Measurements from ENCODE around the gene VPS29.
"Not testable (repeated sequence)": the region's sequence is repeated elsewhere in the genome, so short reads cannot be mapped to it uniquely, and the experiment has no call there.

The VPS29 gene

DNA sequence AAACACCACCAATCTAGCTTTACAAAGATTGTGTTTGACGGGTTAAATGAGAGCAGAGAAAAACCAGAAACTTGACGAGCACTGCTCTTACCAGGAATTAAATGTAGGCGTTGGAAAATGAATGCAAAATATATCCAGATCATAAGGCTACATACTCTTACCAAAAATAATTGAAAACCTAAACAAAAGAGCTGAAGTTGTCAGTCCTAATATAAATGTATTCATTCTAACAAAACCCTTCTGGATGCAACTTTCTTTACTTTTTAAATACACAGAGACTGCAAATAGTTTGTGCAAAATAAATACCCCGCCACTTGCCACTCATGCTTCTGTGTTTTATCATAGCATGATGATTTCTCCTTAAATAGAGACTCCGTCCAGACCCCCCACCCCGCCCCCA lies 32.9 kb upstream of the VPS29 start:
- TF ChIP-seq, protein P1, sequence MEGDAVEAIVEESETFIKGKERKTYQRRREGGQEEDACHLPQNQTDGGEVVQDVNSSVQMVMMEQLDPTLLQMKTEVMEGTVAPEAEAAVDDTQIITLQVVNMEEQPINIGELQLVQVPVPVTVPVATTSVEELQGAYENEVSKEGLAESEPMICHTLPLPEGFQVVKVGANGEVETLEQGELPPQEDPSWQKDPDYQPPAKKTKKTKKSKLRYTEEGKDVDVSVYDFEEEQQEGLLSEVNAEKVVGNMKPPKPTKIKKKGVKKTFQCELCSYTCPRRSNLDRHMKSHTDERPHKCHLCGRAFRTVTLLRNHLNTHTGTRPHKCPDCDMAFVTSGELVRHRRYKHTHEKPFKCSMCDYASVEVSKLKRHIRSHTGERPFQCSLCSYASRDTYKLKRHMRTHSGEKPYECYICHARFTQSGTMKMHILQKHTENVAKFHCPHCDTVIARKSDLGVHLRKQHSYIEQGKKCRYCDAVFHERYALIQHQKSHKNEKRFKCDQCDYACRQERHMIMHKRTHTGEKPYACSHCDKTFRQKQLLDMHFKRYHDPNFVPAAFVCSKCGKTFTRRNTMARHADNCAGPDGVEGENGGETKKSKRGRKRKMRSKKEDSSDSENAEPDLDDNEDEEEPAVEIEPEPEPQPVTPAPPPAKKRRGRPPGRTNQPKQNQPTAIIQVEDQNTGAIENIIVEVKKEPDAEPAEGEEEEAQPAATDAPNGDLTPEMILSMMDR (IDR thresholded peaks at IDR 0.05; ENCODE audit: low read depth, low read length) = no peak
- DNase-seq (ENCODE audit: extremely low read depth, low read depth) = no peak

DNA sequence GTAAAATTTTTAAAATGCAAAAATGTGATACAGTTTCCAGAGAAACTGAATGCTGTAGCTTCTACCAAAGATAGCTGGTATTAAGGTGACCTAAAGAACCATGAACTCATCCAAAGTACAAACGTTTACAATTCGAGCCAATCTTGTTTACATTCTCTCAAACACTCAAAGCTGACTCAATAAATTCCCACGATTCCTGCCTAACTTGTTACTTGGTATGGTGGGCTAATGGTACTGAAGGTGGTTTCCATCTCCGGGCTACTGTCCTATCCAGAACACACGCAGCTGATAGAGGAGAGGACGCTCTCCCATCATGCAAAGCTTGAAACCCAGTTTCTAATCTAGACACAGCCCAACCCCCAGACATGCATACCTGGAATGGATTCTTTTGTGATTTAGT lies 31.7 kb upstream of the VPS29 start:
- no peak for DNase-seq (ENCODE audit: extremely low read depth, low read depth)
- TF ChIP-seq, protein P1 (IDR thresholded peaks at IDR 0.05; ENCODE audit: low read depth, low read length) = no peak

DNA sequence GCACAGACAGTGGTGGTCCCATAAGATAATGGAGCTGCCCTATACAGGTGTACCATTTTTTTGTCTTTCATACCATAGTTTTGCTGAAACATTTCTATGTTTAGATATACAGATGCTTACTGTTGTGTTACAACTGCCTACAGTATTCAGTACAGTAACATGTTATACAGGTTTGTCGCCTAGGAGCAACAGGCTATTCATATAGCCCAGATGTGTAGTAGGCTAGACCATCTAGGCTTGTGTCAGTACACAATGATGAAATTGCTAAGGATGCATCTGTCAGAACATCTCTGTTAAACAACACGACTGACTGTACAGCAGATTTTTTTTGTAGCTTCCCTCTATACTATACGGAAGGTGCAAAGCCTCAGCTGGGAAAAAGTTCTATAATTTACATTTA lies 30.7 kb upstream of the VPS29 start:
- no peak for DNase-seq (ENCODE audit: extremely low read depth, low read depth)
- TF ChIP-seq, protein P1 (IDR thresholded peaks at IDR 0.05; ENCODE audit: low read depth, low read length) = no peak

DNA sequence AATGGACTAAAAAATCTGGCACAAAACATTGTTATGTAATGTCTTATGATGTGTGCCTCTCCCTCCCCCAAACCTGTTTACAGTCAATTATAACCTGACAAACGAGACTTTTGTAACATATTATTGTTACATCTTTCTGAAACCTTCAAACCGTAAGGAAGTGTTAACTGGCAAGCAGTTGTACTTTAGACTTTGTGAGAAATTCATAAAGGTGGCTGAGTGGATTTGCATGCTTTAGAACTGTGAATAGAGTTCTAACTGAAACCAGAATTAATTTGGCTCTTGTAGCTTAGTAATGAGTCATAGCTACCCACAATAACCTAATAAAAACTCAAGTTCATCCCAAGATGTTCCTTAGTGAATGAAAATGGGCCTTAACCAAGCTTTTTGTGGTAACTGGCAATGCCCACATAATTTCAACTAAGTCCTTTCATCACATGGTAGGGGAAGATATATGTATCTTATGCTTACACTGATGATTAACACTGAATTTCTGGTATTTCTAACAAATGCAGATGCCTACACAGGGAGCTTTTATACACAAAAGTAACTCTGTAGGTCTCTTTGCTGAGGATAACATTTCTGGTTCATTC lies 29.9 kb upstream of the VPS29 start:
- DNase-seq (ENCODE audit: extremely low read depth, low read depth) = no peak
- TF ChIP-seq, protein P1 (IDR thresholded peaks at IDR 0.05; ENCODE audit: low read depth, low read length) = no peak

DNA sequence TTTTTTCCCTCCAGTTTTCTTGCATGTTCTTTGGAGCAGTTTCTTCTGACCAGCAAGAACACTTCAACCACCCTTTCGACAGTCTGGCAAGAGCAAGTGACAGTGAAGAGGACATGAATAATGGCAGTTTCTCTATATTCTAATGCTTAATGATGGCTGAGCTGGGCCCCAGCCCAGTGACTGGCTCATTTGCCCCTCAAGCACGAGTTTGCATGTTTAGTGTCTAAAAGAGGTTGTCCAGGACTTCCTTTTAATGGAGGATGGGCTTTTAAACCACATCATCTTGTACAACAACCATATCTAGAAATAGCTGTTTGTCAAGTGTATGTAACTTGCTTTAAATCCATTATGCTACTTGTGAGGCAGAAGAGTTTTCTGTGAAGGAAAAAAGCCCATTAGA lies 28.6 kb upstream of the VPS29 start:
- TF ChIP-seq, protein P1 (IDR thresholded peaks at IDR 0.05; ENCODE audit: low read depth, low read length) = no peak
- DNase-seq (ENCODE audit: extremely low read depth, low read depth) = no peak

DNA sequence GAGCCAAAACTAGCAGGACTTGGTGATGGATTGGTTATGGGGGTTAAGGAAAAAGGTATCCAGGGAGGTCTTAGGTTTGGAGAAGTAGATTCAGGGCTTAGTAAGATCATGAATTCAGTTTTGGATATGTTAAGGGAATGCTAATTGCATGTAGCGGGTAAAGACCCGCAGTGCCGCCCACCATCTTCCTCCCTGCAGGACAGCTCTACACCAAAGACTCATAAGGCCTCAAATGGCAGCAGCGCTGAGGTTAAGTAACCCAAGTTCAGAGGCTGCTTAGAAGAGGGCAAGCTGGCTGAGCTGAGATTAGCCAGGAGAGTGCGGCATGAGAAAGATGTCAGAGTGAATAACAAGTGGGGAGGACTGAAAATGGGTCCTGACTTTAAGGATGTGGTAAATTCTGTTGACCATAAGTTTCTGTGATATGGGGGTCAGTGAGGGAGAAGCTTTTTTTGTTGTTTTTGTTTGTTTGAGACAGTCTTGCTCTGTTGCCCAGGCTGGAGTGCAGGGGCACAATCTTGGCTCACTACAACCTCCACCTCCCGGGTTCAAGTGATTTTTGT lies 26.4 kb upstream of the VPS29 start:
- TF ChIP-seq, protein P1 (IDR thresholded peaks at IDR 0.05; ENCODE audit: low read depth, low read length) = no peak
- DNase-seq (ENCODE audit: extremely low read depth, low read depth) = no peak

DNA sequence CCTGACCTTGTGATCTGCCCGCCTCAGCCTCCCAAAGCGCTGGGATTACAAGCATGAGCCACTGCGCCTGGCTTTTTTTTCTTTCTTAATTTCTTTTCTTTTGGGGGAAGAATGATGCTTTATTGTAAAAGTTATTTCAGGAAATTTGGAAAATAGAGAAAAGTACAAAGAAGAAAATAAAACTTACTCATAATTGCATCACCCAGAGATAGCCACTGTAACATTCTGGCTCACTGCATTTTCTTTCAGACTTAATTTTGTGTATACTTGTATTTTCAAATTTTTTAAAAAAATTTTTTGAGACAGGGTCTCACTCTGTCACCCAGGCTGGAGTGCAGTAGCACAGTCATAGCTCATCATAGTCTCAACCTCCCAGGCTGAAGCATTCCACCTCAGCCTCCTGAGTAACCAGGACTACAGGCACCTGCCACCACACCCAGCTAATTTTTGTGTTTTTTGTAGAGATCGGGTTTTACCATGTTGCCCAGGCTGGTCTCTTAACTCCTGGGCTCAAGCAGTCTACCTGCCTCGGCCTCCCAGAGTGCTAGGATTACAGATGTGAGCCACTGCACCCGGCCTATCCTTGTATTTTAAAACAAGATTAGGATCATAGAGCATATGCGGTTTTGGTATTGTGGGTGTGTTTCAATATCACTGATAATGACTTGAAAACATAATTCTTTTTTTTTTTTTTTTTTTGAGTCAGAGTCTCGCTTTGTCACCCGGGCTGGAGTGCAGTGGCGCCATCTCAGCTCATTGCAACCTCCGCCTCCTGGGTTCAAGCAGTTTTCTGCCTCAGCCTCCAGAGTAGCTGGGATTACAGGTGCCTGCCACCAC lies 19.2 kb upstream of the VPS29 start:
- not testable (repeated sequence) for DNase-seq (ENCODE audit: extremely low read depth, low read depth)

DNA sequence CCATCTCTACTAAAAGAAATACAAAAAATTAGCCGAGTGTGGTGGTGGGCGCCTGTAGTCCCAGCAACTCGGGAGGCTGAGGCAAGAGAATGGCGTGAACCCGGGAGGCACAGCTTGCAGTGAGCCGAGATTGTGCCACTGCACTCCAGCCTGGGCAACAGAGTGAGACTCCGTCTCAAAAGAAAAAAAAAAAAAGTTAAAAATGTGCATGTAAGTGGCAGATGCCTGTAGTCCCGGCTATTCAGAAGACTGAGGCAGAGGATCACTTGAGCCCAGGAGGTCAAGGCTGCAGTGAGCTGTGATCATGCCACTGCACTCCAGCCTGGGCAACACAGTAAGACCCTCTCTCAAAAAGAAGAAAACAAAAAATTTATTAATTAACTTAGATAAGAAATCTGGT lies 16.1 kb upstream of the VPS29 start:
- not testable (repeated sequence) for DNase-seq (ENCODE audit: extremely low read depth, low read depth)

All from AG09319 (cell line).